Eye (tissue), 1 donor: ENCODE data around the gene KBTBD2.
A peak's percentile ranks its signal among the peaks of the same experiment; 100 is the strongest.
"Not testable (repeated sequence)": the region's sequence is repeated elsewhere in the genome, so short reads cannot be mapped to it uniquely, and the experiment has no call there.

Experiments
- DNase-seq: peaks from one replicate; pipeline ENCODE4 v3.0.0-alpha.2; 2015

Gene KBTBD2

GRCh38 chr7:32891043-32891799, at the start of gene KBTBD2:
Gene KBTBD2 (minus strand): TSS chr7:32891760. CDS start chr7:32879604, 12,156 bp downstream.
- peak; percentile 93 for DNase-seq

- DNase-seq, result peak; percentile 12
These were observed 49.6 kb upstream of the KBTBD2 start for GRCh38 chr7:32941181-32941580.

- DNase-seq, result peak; percentile 67
These were observed 46.0 kb upstream of the KBTBD2 start for GRCh38 chr7:32937344-32938174.

- no peak for DNase-seq
These were observed 45.1 kb upstream of the KBTBD2 start for GRCh38 chr7:32936689-32937088.

GRCh38 chr7:32935558-32935957, 44.0 kb upstream of the KBTBD2 start:
- DNase-seq, result no peak

GRCh38 chr7:32930378-32930777, 38.8 kb upstream of the KBTBD2 start:
- DNase-seq, result no peak

GRCh38 chr7:32929430-32930143, 38.0 kb upstream of the KBTBD2 start:
- DNase-seq, result no peak

GRCh38 chr7:32928785-32929298, 37.3 kb upstream of the KBTBD2 start:
- no peak for DNase-seq

- DNase-seq, result no peak
These were observed 30.3 kb upstream of the KBTBD2 start for GRCh38 chr7:32921896-32922295.

- not testable (repeated sequence) for DNase-seq
These were observed 25.4 kb upstream of the KBTBD2 start for GRCh38 chr7:32916994-32917393.

GRCh38 chr7:32916006-32916405, 24.4 kb upstream of the KBTBD2 start:
- DNase-seq, result no peak

GRCh38 chr7:32915041-32915536, 23.5 kb upstream of the KBTBD2 start:
- DNase-seq, result no peak

- DNase-seq, result no peak
These were observed 22.6 kb upstream of the KBTBD2 start for GRCh38 chr7:32914184-32914583.

- no peak for DNase-seq
These were observed 18.6 kb upstream of the KBTBD2 start for GRCh38 chr7:32910195-32910594.

GRCh38 chr7:32905175-32905662, 13.7 kb upstream of the KBTBD2 start:
- peak; percentile 80 for DNase-seq

GRCh38 chr7:32901629-32902028, 10.1 kb upstream of the KBTBD2 start:
- no peak for DNase-seq

GRCh38 chr7:32900433-32900995, 9.0 kb upstream of the KBTBD2 start:
- DNase-seq, result no peak

- DNase-seq, result not testable (repeated sequence)
These were observed 5.8 kb upstream of the KBTBD2 start for GRCh38 chr7:32897376-32897775.

GRCh38 chr7:32896564-32897347, 5.2 kb upstream of the KBTBD2 start:
- peak; percentile 55 for DNase-seq

- DNase-seq, result no peak
These were observed 2.6 kb upstream of the KBTBD2 start for GRCh38 chr7:32894171-32894570.

GRCh38 chr7:32893722-32894121, 2.2 kb upstream of the KBTBD2 start:
- DNase-seq, result no peak

- DNase-seq, result no peak
These were observed 1.6 kb upstream of the KBTBD2 start for GRCh38 chr7:32893207-32893524.
